NCI-H2081 (cell line): ENCODE results near the gene PLA2G1B.
A peak's percentile ranks its signal among the peaks of the same experiment; 100 is the strongest.
"Not testable (repeated sequence)": the region's sequence is repeated elsewhere in the genome, so short reads cannot be mapped to it uniquely, and the experiment has no call there.

Source experiments
- DNase-seq, 2 experiments: peaks; one replicate each; lab custom pipeline; 2025; lab: John Stamatoyannopoulos, UW

Gene PLA2G1B

GRCh38 chr12:120358412-120359100 lies 31.0 kb upstream of the PLA2G1B start:
- no peak for DNase-seq

- DNase-seq, result no peak
Measured at GRCh38 chr12:120357104-120357503, 29.5 kb upstream of the PLA2G1B start.

- peak; percentile 56 to 60 for DNase-seq
Measured at GRCh38 chr12:120356567-120357030, 29.0 kb upstream of the PLA2G1B start.

GRCh38 chr12:120353556-120354317 lies 26.2 kb upstream of the PLA2G1B start:
- no peak for DNase-seq

GRCh38 chr12:120353136-120353535 lies 25.6 kb upstream of the PLA2G1B start:
- no peak for DNase-seq

GRCh38 chr12:120352117-120352516 lies 24.5 kb upstream of the PLA2G1B start:
- no peak for DNase-seq

GRCh38 chr12:120350576-120351350 lies 23.2 kb upstream of the PLA2G1B start:
- peak; percentile 49 to 78 for DNase-seq

- no peak for DNase-seq
Measured at GRCh38 chr12:120347766-120348165, 20.2 kb upstream of the PLA2G1B start.

- DNase-seq, result no peak
Measured at GRCh38 chr12:120346681-120347080, 19.1 kb upstream of the PLA2G1B start.

GRCh38 chr12:120346031-120346430 lies 18.5 kb upstream of the PLA2G1B start:
- DNase-seq, result no peak

- no peak for DNase-seq
Measured at GRCh38 chr12:120343692-120344091, 16.1 kb upstream of the PLA2G1B start.

GRCh38 chr12:120343039-120343537 lies 15.5 kb upstream of the PLA2G1B start:
- no peak for DNase-seq

GRCh38 chr12:120342175-120343038 lies 14.8 kb upstream of the PLA2G1B start:
- DNase-seq, result no peak

GRCh38 chr12:120339256-120339655 lies 11.7 kb upstream of the PLA2G1B start:
- DNase-seq, result no peak

GRCh38 chr12:120337730-120338129 lies 10.2 kb upstream of the PLA2G1B start:
- no peak for DNase-seq

- not testable (repeated sequence) for DNase-seq
Measured at GRCh38 chr12:120336392-120336791, 8.8 kb upstream of the PLA2G1B start.

GRCh38 chr12:120335447-120335846 lies 7.9 kb upstream of the PLA2G1B start:
- peak in 1 of 2 experiments; percentile 8 for DNase-seq

- no peak for DNase-seq
Measured at GRCh38 chr12:120332523-120332922, 4.9 kb upstream of the PLA2G1B start.

GRCh38 chr12:120332041-120332440 lies 4.5 kb upstream of the PLA2G1B start:
- DNase-seq, result no peak

- no peak for DNase-seq
Measured at GRCh38 chr12:120331390-120331789, 3.8 kb upstream of the PLA2G1B start.

- DNase-seq, result no peak
Measured at GRCh38 chr12:120328228-120328627, 649 bp upstream of the PLA2G1B start.
